ENCODE data around the gene PRDM15.

- TF ChIP-seq CTCF (conservative IDR thresholded peaks at IDR 0.05; ENCODE audit: low read length) (no peak), EZH2phosphoT487 (IDR thresholded peaks at IDR 0.05; ENCODE audit: borderline replicate concordance, low read depth, low read length) (no peak)
These were observed 92.6 kb downstream of the PRDM15 start for GRCh38 chr21:41786509-41786987.
